ENCODE data around the gene CD96. TPM values are rescaled to one million over a fixed set of nuclear protein-coding genes. Genes with fewer than 3 reads are reported as not detected.

CD96 gene
- total RNA-seq, 1 donor from 2014 or later, result 0.27 TPM

DNA sequence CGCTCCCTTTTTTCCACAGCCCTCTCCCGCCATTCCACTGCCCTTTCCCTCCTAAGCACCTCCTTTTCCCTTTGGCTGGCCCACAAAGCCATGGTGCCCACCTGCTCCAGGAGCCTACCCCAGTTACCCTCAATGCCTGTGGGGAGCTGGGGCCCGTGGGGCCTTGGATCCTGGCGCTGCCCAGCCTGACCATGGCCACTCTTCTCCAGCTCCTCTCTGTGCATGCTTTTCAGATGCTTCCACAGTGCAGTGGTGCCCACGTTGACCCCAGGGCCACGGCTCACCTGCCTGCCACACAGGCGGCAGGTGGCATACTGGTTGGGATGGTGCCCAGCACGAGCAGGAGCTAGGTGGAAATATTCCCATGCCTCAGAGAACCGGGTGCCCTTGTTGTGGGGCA, 51.7 kb downstream of the CD96 start:
- no peak overlapping the region for H3K4me3 Mint-ChIP-seq
- H3K27ac Mint-ChIP-seq, result no peak overlapping the region
- H3K4me1 Mint-ChIP-seq, result peaks cover 29% of the 10 kb centered on the region
- no peaks in the 10 kb centered on the region for H3K36me3 Mint-ChIP-seq
- no peaks in the 10 kb centered on the region for H3K9me3 Mint-ChIP-seq
- TF ChIP-seq, protein P1, sequence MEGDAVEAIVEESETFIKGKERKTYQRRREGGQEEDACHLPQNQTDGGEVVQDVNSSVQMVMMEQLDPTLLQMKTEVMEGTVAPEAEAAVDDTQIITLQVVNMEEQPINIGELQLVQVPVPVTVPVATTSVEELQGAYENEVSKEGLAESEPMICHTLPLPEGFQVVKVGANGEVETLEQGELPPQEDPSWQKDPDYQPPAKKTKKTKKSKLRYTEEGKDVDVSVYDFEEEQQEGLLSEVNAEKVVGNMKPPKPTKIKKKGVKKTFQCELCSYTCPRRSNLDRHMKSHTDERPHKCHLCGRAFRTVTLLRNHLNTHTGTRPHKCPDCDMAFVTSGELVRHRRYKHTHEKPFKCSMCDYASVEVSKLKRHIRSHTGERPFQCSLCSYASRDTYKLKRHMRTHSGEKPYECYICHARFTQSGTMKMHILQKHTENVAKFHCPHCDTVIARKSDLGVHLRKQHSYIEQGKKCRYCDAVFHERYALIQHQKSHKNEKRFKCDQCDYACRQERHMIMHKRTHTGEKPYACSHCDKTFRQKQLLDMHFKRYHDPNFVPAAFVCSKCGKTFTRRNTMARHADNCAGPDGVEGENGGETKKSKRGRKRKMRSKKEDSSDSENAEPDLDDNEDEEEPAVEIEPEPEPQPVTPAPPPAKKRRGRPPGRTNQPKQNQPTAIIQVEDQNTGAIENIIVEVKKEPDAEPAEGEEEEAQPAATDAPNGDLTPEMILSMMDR (IDR thresholded peaks at IDR 0.05; ENCODE audit: unreplicated experiment), result no peak
- no peak for DNase-seq (ENCODE audit: low spot score in 2 of 2, unreplicated experiment in 2 of 2)
- H3K27me3 Mint-ChIP-seq (ENCODE audit: low read depth), result no peaks in the 10 kb centered on the region

- no peaks in the 10 kb centered on the region for H3K36me3 Mint-ChIP-seq
- no peaks in the 10 kb centered on the region for H3K27me3 Mint-ChIP-seq (ENCODE audit: low read depth)
- no peak overlapping the region for H3K27ac Mint-ChIP-seq
- no peaks in the 10 kb centered on the region for H3K9me3 Mint-ChIP-seq
- peaks cover 28% of the 10 kb centered on the region for H3K4me1 Mint-ChIP-seq
- no peak overlapping the region for H3K4me3 Mint-ChIP-seq
- DNase-seq (ENCODE audit: low spot score in 2 of 2, unreplicated experiment in 2 of 2), result no peak
- TF ChIP-seq, protein P1 (IDR thresholded peaks at IDR 0.05; ENCODE audit: unreplicated experiment), result no peak
Measured at GRCh38 chr3:111594205-111594604, 52.2 kb downstream of the CD96 start.

GRCh38 chr3:111594781-111595180, 52.8 kb downstream of the CD96 start:
- Mint-ChIP-seq H3K4me3 (no peak overlapping the region), H3K27me3 (ENCODE audit: low read depth) (no peaks in the 10 kb centered on the region), H3K9me3 (no peaks in the 10 kb centered on the region), H3K4me1 (peaks cover 22% of the 10 kb centered on the region), H3K27ac (no peak overlapping the region), H3K36me3 (no peaks in the 10 kb centered on the region)
- no peak for DNase-seq (ENCODE audit: low spot score in 2 of 2, unreplicated experiment in 2 of 2)
- TF ChIP-seq, protein P1 (IDR thresholded peaks at IDR 0.05; ENCODE audit: unreplicated experiment), result no peak

- H3K27ac Mint-ChIP-seq, result no peak within 1 kb of the TSS
- TF ChIP-seq, protein P1 (IDR thresholded peaks at IDR 0.05; ENCODE audit: unreplicated experiment), result no peak
- no peaks in the 10 kb centered on the region for H3K36me3 Mint-ChIP-seq
- no peak within 1 kb of the TSS for H3K4me3 Mint-ChIP-seq
- no peaks in the 10 kb centered on the region for H3K9me3 Mint-ChIP-seq
- no peaks in the 10 kb centered on the region for H3K27me3 Mint-ChIP-seq (ENCODE audit: low read depth)
- DNase-seq (ENCODE audit: low spot score in 2 of 2, unreplicated experiment in 2 of 2), result no peak
- peaks cover 17% of the 10 kb centered on the region for H3K4me1 Mint-ChIP-seq
Measured at GRCh38 chr3:111595232-111595631, 53.2 kb downstream of the CD96 start, which contains the start of gene ZBED2. TSS of gene ZBED2 (minus strand) at chr3:111595346. CDS start at chr3:111594201, 1,145 bp downstream.

- Mint-ChIP-seq H3K27me3 (ENCODE audit: low read depth) (no peaks in the 10 kb centered on the region), H3K9me3 (no peaks in the 10 kb centered on the region), H3K27ac (no peak overlapping the region), H3K4me1 (peaks cover 11% of the 10 kb centered on the region), H3K36me3 (no peaks in the 10 kb centered on the region), H3K4me3 (no peak overlapping the region)
- TF ChIP-seq, protein P1 (IDR thresholded peaks at IDR 0.05; ENCODE audit: unreplicated experiment), result no peak
- DNase-seq (ENCODE audit: low spot score in 2 of 2, unreplicated experiment in 2 of 2), result no peak
Measured at GRCh38 chr3:111596328-111596727, 54.3 kb downstream of the CD96 start.

DNA sequence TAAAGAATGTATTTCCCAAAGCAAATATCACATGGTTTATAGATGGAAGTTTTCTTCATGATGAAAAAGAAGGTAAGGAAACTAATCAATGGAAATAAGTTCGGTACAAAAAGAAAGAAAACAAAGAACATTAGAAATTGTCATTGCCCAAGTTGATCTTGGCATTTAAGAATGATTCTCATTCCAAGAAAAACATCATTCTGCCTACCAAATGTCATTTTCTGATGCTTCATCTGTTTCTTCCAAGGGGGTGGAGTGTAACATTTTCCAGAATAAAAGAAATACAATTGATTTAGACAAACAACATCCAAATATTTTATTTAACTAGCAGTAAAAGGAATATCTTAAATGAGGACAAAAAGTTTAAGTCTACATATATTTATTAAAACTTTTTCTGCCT, 56.1 kb downstream of the CD96 start:
- TF ChIP-seq, protein P1 (IDR thresholded peaks at IDR 0.05; ENCODE audit: unreplicated experiment), result no peak
- Mint-ChIP-seq H3K9me3 (no peaks in the 10 kb centered on the region), H3K4me3 (no peak overlapping the region), H3K36me3 (no peaks in the 10 kb centered on the region), H3K27me3 (ENCODE audit: low read depth) (no peaks in the 10 kb centered on the region), H3K4me1 (peaks cover 6% of the 10 kb centered on the region), H3K27ac (no peak overlapping the region)
- no peak for DNase-seq (ENCODE audit: low spot score in 2 of 2, unreplicated experiment in 2 of 2)
